IMR-90 (cell line): ENCODE results near the gene CNPY2. TPM values are rescaled to one million over a fixed set of nuclear protein-coding genes. Genes with fewer than 3 reads are reported as not detected.

Source experiments
- ATAC-seq: fragments of 200-7000 bp; cut with Tn5 transposase; 2 replicates; pipeline ENCODE4 v1.9.1; 2020; ENCODE audit warnings: low read depth, mild to moderate bottlenecking, moderate library complexity
- BruUV-seq: library from RNA; stranded (reverse); fragments of 400-500 nt; replicated peaks from 2 replicates; lab custom pipeline; 2021; lab: Mats Ljungman, UMichigan
- CTCF ChIA-PET: fragments of 300-600 bp; formaldehyde crosslinking; extraction: SDS; loops from one replicate; lab custom pipeline; 2021; ENCODE audit warnings: antibody characterized with exemption; lab: Yijun Ruan, JAX
- POLR2A ChIA-PET: fragments of 300-600 bp; sonication (Branson Sonifier 250); formaldehyde crosslinking; loops from one replicate; lab custom pipeline; 2022; ENCODE audit warnings: antibody characterized with exemption; ENCODE audit not compliant: unreplicated experiment; lab: Charles Lee
- DNase-seq: peaks from one replicate; pipeline ENCODE4 v3.0.0; 2013
- H2AFZ ChIP-seq: replicated peaks from 2 replicates; pipeline ENCODE3; 2013; ENCODE audit warnings: low read length, mild to moderate bottlenecking; ENCODE audit not compliant: poor library complexity
- H2AK5ac ChIP-seq: 2 replicates; pipeline ENCODE4 v1.6.1; 2013; ENCODE audit warnings: low read depth, low read length, inconsistent platforms
- H2AK9ac ChIP-seq: replicated peaks from 2 replicates; pipeline ENCODE3; 2013; ENCODE audit warnings: mild to moderate bottlenecking, low read depth, low read length, moderate library complexity; ENCODE audit not compliant: poor library complexity
- H2BK120ac ChIP-seq: 2 replicates; pipeline ENCODE4 v1.6.1; 2013; ENCODE audit warnings: low read depth, low read length, inconsistent platforms
- H2BK15ac ChIP-seq: 3 replicates; pipeline ENCODE4 v1.6.1; 2013; ENCODE audit warnings: low read depth, low read length, inconsistent platforms
- H2BK20ac ChIP-seq: 2 replicates; pipeline ENCODE4 v1.6.1; 2013; ENCODE audit warnings: low read depth, mild to moderate bottlenecking, inconsistent platforms, low read length, moderate library complexity
- H2BK5ac ChIP-seq: 2 replicates; pipeline ENCODE4 v1.6.1; 2013; ENCODE audit warnings: mild to moderate bottlenecking, low read depth, low read length, inconsistent platforms; ENCODE audit not compliant: poor library complexity, severe bottlenecking
- H3K14ac ChIP-seq: replicated peaks from 2 replicates; pipeline ENCODE4 v1.6.1; 2013; ENCODE audit warnings: low read depth, low read length, inconsistent platforms
- H3K18ac ChIP-seq: 2 replicates; pipeline ENCODE4 v1.6.1; 2013; ENCODE audit warnings: low read depth, low read length, control low read depth
- H3K23ac ChIP-seq: 2 replicates; pipeline ENCODE4 v1.6.1; 2013; ENCODE audit warnings: low read depth, low read length, inconsistent platforms
- H3K27ac ChIP-seq: 2 replicates; pipeline ENCODE4 v1.5.1; 2013; ENCODE audit warnings: mild to moderate bottlenecking, control low read depth, low read length; ENCODE audit not compliant: insufficient read depth
- H3K27me3 ChIP-seq: 2 replicates; pipeline ENCODE4 v1.6.1; 2013; ENCODE audit warnings: low read length; ENCODE audit not compliant: control insufficient read depth, insufficient read depth
- H3K36me3 ChIP-seq: 2 replicates; pipeline ENCODE4 v1.6.1; 2013; ENCODE audit warnings: low read length, mixed read lengths; ENCODE audit not compliant: control insufficient read depth, insufficient read depth
- H3K4ac ChIP-seq: 2 replicates; pipeline ENCODE4 v1.6.1; 2013; ENCODE audit warnings: low read depth, low read length, inconsistent platforms
- H3K4me1 ChIP-seq: 2 replicates; pipeline ENCODE4 v1.6.1; 2013; ENCODE audit warnings: low read length, mixed read lengths; ENCODE audit not compliant: control insufficient read depth, insufficient read depth
- H3K4me2 ChIP-seq: 2 replicates; pipeline ENCODE4 v1.6.1; 2013; ENCODE audit warnings: low read depth, mild to moderate bottlenecking, control low read depth, low read length, moderate library complexity
- H3K4me3 ChIP-seq: 2 replicates; pipeline ENCODE4 v1.5.1; 2013; ENCODE audit warnings: low read depth, mild to moderate bottlenecking, control low read depth, low read length, moderate library complexity; ENCODE audit not compliant: insufficient read depth
- H3K56ac ChIP-seq: 2 replicates; pipeline ENCODE4 v1.6.1; 2013; ENCODE audit warnings: low read length, inconsistent platforms; ENCODE audit not compliant: insufficient read depth; ENCODE audit errors: extremely low read depth
- H3K79me1 ChIP-seq, 2 experiments: 2 replicates each; pipeline ENCODE4 v1.6.1; 2013; ENCODE audit warnings: low read length in 2 of 2, inconsistent platforms in 1 of 2, low read depth in 1 of 2
- H3K9ac ChIP-seq: 2 replicates; pipeline ENCODE4 v1.6.1; 2013; ENCODE audit warnings: low read depth, low read length, control low read depth
- H3K9me1 ChIP-seq: 2 replicates; pipeline ENCODE4 v1.6.1; 2013; ENCODE audit warnings: low read length, inconsistent platforms; ENCODE audit not compliant: insufficient read depth
- H3K9me3 ChIP-seq: 2 replicates; pipeline ENCODE4 v1.6.1; 2013; ENCODE audit warnings: low read length; ENCODE audit not compliant: control insufficient read depth, insufficient read depth
- H4K20me1 ChIP-seq: 2 replicates; pipeline ENCODE4 v1.6.1; 2013; ENCODE audit warnings: low read length, inconsistent platforms; ENCODE audit not compliant: insufficient read depth
- H4K5ac ChIP-seq: 2 replicates; pipeline ENCODE4 v1.6.1; 2013; ENCODE audit warnings: mild to moderate bottlenecking, low read depth, low read length, control low read depth
- H4K8ac ChIP-seq, 2 experiments: 2 replicates each; pipeline ENCODE4 v1.6.1; 2013; ENCODE audit warnings: low read depth in 2 of 2, low read length in 2 of 2, control low read depth in 1 of 2, inconsistent platforms in 1 of 2
- H4K91ac ChIP-seq: 2 replicates; pipeline ENCODE4 v1.6.1; 2013; ENCODE audit warnings: low read depth, low read length, inconsistent platforms; ENCODE audit not compliant: insufficient read depth
- BHLHE40 ChIP-seq: fragments of 150-350 bp; IDR thresholded peaks from 2 replicates; pipeline ENCODE4 v1.6.1; 2016; ENCODE audit warnings: mild to moderate bottlenecking, low read depth, low read length
- CEBPB ChIP-seq: IDR thresholded peaks from 2 replicates; pipeline ENCODE4 v1.6.1; 2012; ENCODE audit warnings: low read depth, low read length, improper control_type of control experiment
- CHD1 ChIP-seq: IDR thresholded peaks from 2 replicates; pipeline ENCODE4 v1.6.1; 2012; ENCODE audit warnings: low read depth, low read length, improper control_type of control experiment
- FOS ChIP-seq: fragments of 150-350 bp; IDR thresholded peaks from 2 replicates; pipeline ENCODE4 v1.6.1; 2016; ENCODE audit warnings: low read depth, low read length
- MAFK ChIP-seq: IDR thresholded peaks from 2 replicates; pipeline ENCODE4 v1.6.1; 2012; ENCODE audit warnings: low read depth, low read length, improper control_type of control experiment
- MAZ ChIP-seq: IDR thresholded peaks from 2 replicates; pipeline ENCODE4 v1.6.1; 2012; ENCODE audit warnings: low read depth, mild to moderate bottlenecking, low read length, improper control_type of control experiment, moderate library complexity, borderline replicate concordance
- MXI1 ChIP-seq: IDR thresholded peaks from 2 replicates; pipeline ENCODE4 v1.6.1; 2012; ENCODE audit warnings: low read depth, mild to moderate bottlenecking, low read length, moderate library complexity, borderline replicate concordance
- RAD21 ChIP-seq: IDR thresholded peaks from 2 replicates; pipeline ENCODE4 v1.6.1; 2012; ENCODE audit warnings: low read length, improper control_type of control experiment
- RCOR1 ChIP-seq: IDR thresholded peaks from 2 replicates; pipeline ENCODE4 v1.6.1; 2012; ENCODE audit warnings: mild to moderate bottlenecking, low read length, improper control_type of control experiment; ENCODE audit not compliant: insufficient replicate concordance
- RFX5 ChIP-seq: IDR thresholded peaks from 2 replicates; pipeline ENCODE4 v1.8.0; 2012; ENCODE audit warnings: low read depth, mild to moderate bottlenecking, low read length, moderate library complexity
- WGBS, 2 experiments: methylation state at CpG; one replicate each; pipeline versions ENCODE4 v1.1.5 to v1.1.7; 2013; ENCODE audit warnings: missing lambda C conversion rate in 2 of 2; ENCODE audit not compliant: insufficient read length in 1 of 2; ENCODE audit errors: extremely low coverage in 2 of 2; 5-methylcytosine and 5-hydroxymethylcytosine counted together
- dilution Hi-C: fragments of 300-500 bp; cut with HindIII; formaldehyde crosslinking; loops from one replicate; pipeline ENCODE4 v1.14.3; 2018; ENCODE audit warnings: low sequenced_read_pairs; ENCODE audit not compliant: unreplicated experiment
- in situ Hi-C: fragments of 300-500 bp; cut with MboI; formaldehyde crosslinking; loops from 3 replicates; pipeline ENCODE4 v1.14.3; 2019; ENCODE audit warnings: low sequenced_read_pairs, inconsistent platforms, mixed read lengths
- intact Hi-C: fragments of 100-400 bp; cut with micrococcal nuclease; formaldehyde crosslinking; loops from 2 replicates; pipeline ENCODE4 v1.10.0; 2022
- polyA plus RNA-seq, 3 experiments: library from polyadenylated mRNA; depleted of rRNA; stranded (reverse); fragments of >200 nt; gene quantifications; 2 replicates each; pipeline ENCODE4 v1.2.3, GENCODE V29; 2012; ENCODE audit warnings: low replicate concordance in 1 of 3
- total RNA-seq: library from RNA; depleted of rRNA; stranded (reverse); fragments of >200 nt; gene quantifications from 2 replicates; pipeline ENCODE4 v1.2.3, GENCODE V29; 2012
- TF ChIP-seq, protein P1 (sequence below): fragments of 150-350 bp; IDR thresholded peaks from 2 replicates; pipeline ENCODE4 v1.6.1; 2017; ENCODE audit warnings: mild to moderate bottlenecking, antibody characterized with exemption, low read length, low read depth
- TF ChIP-seq, protein P2 (sequence below): fragments of 150-350 bp; IDR thresholded peaks from 2 replicates; pipeline ENCODE4 v1.6.1; 2016; ENCODE audit warnings: low read depth, mild to moderate bottlenecking, low read length, moderate library complexity, borderline replicate concordance
- TF ChIP-seq, protein P3 (sequence below): conservative IDR thresholded peaks from 2 replicates; pipeline ENCODE4 v1.5.1; 2012; ENCODE audit warnings: mild to moderate bottlenecking, low read depth, low read length, improper control_type of control experiment

The CNPY2 gene
- total and polyA plus RNA-seq, 2 of the 4 experiments (the other 2 are of a cell fraction): 65.2 to 175 TPM

DNA sequence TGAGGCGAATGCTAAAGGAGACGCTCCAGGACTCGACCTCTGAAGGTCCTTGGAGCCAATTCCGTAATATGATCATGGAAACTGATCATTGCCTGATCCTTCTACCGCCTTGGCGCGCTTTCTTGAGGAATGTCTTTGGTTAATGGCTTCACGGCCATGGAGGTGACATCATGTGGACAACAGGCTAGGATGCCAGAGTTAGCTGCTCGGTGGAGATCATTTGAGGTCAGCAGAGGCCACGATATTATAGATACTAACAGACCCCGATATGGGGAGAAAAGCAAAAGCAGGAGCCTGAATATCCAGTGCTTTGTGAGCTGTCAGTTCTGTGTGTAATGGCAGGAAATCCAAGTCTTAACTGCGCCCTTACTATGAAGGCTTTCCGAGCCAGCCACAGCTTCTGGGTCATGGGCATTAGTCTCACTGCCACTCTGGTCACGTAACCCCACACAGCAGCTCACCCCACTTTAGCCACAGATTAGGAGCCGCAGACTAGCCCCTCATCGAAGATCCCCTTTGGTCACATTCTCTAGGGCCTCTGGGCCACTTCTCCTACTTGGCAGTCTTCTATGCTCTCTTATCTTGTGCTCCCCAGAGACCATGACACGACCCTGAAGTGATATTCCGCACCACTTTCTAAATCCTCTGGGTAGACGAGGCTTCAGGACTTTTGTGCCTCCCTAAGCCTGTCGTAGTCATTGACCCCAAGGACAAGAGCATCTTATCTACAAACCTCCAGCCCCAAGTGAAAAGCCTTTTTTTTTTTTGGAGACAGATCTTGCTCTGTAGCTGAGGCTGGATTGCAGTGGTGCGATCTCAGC, 14.9 kb downstream of the CNPY2 start:
- H2AFZ ChIP-seq: peak overlapping the region; percentile 85
- ChIA-PET POLR2A (interaction anchor here (0.6 to 0.7 kb wide), 3 partner anchors 10 to 104 kb away, joined by 3 to 4 read pairs (median 3); no protein-coding TSS in a partner anchor), CTCF (no interaction called here)
- H3K4me1 ChIP-seq: peaks cover 9% of the 10 kb centered on the region; the same call in 1 of the 2 replicates
- peak overlapping the region; percentile 65 for H2AK5ac ChIP-seq
- H2BK15ac ChIP-seq: peak overlapping the region; percentile 39; the same call in 1 of the 3 replicates
- peak overlapping the region; percentile 68 for H2BK5ac ChIP-seq
- H3K79me1 ChIP-seq: peaks cover 17 to 60% of the 10 kb centered on the region in 2 experiments
- TF ChIP-seq RFX5 (no peak), FOS (no peak), MAZ (no peak), MAFK (no peak), CEBPB (no peak), RAD21 (no peak), CHD1 (no peak), BHLHE40 (no peak), RCOR1 (no peak), MXI1 (no peak)
- TF ChIP-seq, protein P1, sequence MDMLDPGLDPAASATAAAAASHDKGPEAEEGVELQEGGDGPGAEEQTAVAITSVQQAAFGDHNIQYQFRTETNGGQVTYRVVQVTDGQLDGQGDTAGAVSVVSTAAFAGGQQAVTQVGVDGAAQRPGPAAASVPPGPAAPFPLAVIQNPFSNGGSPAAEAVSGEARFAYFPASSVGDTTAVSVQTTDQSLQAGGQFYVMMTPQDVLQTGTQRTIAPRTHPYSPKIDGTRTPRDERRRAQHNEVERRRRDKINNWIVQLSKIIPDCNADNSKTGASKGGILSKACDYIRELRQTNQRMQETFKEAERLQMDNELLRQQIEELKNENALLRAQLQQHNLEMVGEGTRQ: no peak
- TF ChIP-seq, protein P2, sequence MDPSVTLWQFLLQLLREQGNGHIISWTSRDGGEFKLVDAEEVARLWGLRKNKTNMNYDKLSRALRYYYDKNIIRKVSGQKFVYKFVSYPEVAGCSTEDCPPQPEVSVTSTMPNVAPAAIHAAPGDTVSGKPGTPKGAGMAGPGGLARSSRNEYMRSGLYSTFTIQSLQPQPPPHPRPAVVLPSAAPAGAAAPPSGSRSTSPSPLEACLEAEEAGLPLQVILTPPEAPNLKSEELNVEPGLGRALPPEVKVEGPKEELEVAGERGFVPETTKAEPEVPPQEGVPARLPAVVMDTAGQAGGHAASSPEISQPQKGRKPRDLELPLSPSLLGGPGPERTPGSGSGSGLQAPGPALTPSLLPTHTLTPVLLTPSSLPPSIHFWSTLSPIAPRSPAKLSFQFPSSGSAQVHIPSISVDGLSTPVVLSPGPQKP: no peak
- TF ChIP-seq, protein P3, sequence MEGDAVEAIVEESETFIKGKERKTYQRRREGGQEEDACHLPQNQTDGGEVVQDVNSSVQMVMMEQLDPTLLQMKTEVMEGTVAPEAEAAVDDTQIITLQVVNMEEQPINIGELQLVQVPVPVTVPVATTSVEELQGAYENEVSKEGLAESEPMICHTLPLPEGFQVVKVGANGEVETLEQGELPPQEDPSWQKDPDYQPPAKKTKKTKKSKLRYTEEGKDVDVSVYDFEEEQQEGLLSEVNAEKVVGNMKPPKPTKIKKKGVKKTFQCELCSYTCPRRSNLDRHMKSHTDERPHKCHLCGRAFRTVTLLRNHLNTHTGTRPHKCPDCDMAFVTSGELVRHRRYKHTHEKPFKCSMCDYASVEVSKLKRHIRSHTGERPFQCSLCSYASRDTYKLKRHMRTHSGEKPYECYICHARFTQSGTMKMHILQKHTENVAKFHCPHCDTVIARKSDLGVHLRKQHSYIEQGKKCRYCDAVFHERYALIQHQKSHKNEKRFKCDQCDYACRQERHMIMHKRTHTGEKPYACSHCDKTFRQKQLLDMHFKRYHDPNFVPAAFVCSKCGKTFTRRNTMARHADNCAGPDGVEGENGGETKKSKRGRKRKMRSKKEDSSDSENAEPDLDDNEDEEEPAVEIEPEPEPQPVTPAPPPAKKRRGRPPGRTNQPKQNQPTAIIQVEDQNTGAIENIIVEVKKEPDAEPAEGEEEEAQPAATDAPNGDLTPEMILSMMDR: no peak
- peaks cover 11% of the 10 kb centered on the region; the same call in 1 of the 2 replicates for H4K20me1 ChIP-seq
- H2AK9ac ChIP-seq: peak overlapping the region; percentile 63
- in situ Hi-C loops: no loop called here
- no TSS peak for BruUV-seq
- ATAC-seq: peak; percentile 2
- peak overlapping the region; percentile 85 for H3K14ac ChIP-seq
- WGBS, 2 experiments: 45% methylated on average over 12 of the region's 21 CpGs; no CpG with 5 or more reads in 1 of the 2 experiments
- peak overlapping the region; percentile 38 for H2BK120ac ChIP-seq
- peak overlapping the region; percentile 36; the same call in 1 of the 2 replicates for H3K18ac ChIP-seq
- no peaks in the 10 kb centered on the region for H3K27me3 ChIP-seq
- no peak for DNase-seq
- peak overlapping the region; percentile 95 to 98 for H4K8ac ChIP-seq
- peak overlapping the region; percentile 81 for H3K4me2 ChIP-seq
- H3K36me3 ChIP-seq: peaks cover 9% of the 10 kb centered on the region
- H3K4ac ChIP-seq: peak overlapping the region; percentile 92
- no peaks in the 10 kb centered on the region for H3K9me3 ChIP-seq
- H4K91ac ChIP-seq: peak overlapping the region; percentile 89
- peak overlapping the region; percentile 84 for H3K56ac ChIP-seq
- H2BK20ac ChIP-seq: no peak overlapping the region
- H3K9ac ChIP-seq: peak overlapping the region; percentile 69
- peaks cover 11% of the 10 kb centered on the region for H3K9me1 ChIP-seq
- H4K5ac ChIP-seq: peak overlapping the region; percentile 80
- H3K27ac ChIP-seq: peak overlapping the region; percentile 66
- dilution Hi-C loops: no loop called here
- intact Hi-C loops: no loop called here
- peak overlapping the region; percentile 45 for H3K4me3 ChIP-seq
- H3K23ac ChIP-seq: peak overlapping the region; percentile 82
